SW 1271 (cell line): ENCODE data around the gene FGF19.
A peak's percentile ranks its signal among the peaks of the same experiment; 100 is the strongest.
"Not testable (repeated sequence)": the region's sequence is repeated elsewhere in the genome, so short reads cannot be mapped to it uniquely, and the experiment has no call there.

ENCODE experiments used
- DNase-seq, 2 experiments: peaks; one replicate each; lab custom pipeline; 2025; lab: John Stamatoyannopoulos, UW

FGF19 gene

GRCh38 chr11:69695995-69696394 lies 7.8 kb downstream of the FGF19 start:
- DNase-seq = not testable (repeated sequence)

GRCh38 chr11:69695581-69695980 lies 8.2 kb downstream of the FGF19 start:
- DNase-seq = no peak

GRCh38 chr11:69694781-69695180 lies 9.0 kb downstream of the FGF19 start:
- no peak for DNase-seq

- DNase-seq = no peak
These were observed 11.4 kb downstream of the FGF19 start for GRCh38 chr11:69692422-69692821.

GRCh38 chr11:69691463-69691862 lies 12.4 kb downstream of the FGF19 start:
- no peak for DNase-seq

GRCh38 chr11:69689484-69690319 lies 14.1 kb downstream of the FGF19 start:
- no peak for DNase-seq

- not testable (repeated sequence) for DNase-seq
These were observed 15.7 kb downstream of the FGF19 start for GRCh38 chr11:69687969-69688771.

GRCh38 chr11:69686856-69687255 lies 17.0 kb downstream of the FGF19 start:
- no peak for DNase-seq

GRCh38 chr11:69686452-69686851 lies 17.4 kb downstream of the FGF19 start:
- DNase-seq = no peak

GRCh38 chr11:69685348-69685747 lies 18.5 kb downstream of the FGF19 start:
- no peak for DNase-seq

- DNase-seq = no peak
These were observed 19.2 kb downstream of the FGF19 start for GRCh38 chr11:69684651-69685050.

GRCh38 chr11:69683764-69684333 lies 20.0 kb downstream of the FGF19 start:
- peak in 1 of 2 experiments; percentile 22 for DNase-seq

GRCh38 chr11:69682681-69683326 lies 21.0 kb downstream of the FGF19 start:
- no peak for DNase-seq

GRCh38 chr11:69682221-69682620 lies 21.6 kb downstream of the FGF19 start:
- no peak for DNase-seq

GRCh38 chr11:69680688-69681087 lies 23.1 kb downstream of the FGF19 start:
- DNase-seq = no peak

GRCh38 chr11:69677749-69678148 lies 26.1 kb downstream of the FGF19 start:
- DNase-seq = no peak

- peak; percentile 88 to 95 for DNase-seq
These were observed 28.7 kb downstream of the FGF19 start, which contains the start of gene LTO1 for GRCh38 chr11:69674886-69675714. LTO1 (minus strand) TSS chr11:69675353; CDS start chr11:69675239, 114 bp downstream.

- no peak for DNase-seq
These were observed 29.4 kb downstream of the FGF19 start for GRCh38 chr11:69674267-69674885.

- no peak for DNase-seq
These were observed 31.9 kb downstream of the FGF19 start for GRCh38 chr11:69671734-69672465.
